Measurements from ENCODE around the gene GRPEL1. TPM values are rescaled to one million over a fixed set of nuclear protein-coding genes. Genes with fewer than 3 reads are reported as not detected.

The GRPEL1 gene
- total RNA-seq, 1 donor from 2014 or later = 21.0 TPM

DNA sequence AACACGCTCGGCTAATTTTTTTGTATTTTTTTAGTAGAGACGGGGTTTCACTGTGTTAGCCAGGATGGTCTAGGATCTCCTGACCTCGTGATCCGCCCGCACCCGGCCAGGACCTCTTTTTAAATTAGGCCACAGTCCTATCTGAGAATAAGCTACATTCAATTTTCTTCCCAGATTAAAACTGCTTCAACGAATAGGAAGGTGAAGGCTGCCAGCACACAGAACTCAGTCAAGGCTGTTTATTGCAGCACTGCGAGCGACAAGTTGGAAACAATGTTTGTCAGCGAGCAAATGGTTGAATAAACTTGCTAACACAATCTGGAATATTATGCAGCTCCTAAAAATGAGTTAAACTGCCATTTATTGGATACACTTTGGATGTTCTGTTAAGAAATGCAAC lies 1.9 kb downstream of the GRPEL1 start:
- H2AFZ ChIP-seq (replicated peaks) = no peak overlapping the region
- Mint-ChIP-seq H3K4me3 (peak overlapping the region; percentile 89), H3K4me1 (peaks cover 26% of the 10 kb centered on the region), H3K27ac (no peak overlapping the region), H3K27me3 (ENCODE audit: insufficient read depth, low read depth) (peaks cover 7% of the 10 kb centered on the region), H3K9me3 (no peaks in the 10 kb centered on the region), H3K36me3 (peaks cover 20% of the 10 kb centered on the region)
- TF ChIP-seq EZH2 (IDR thresholded peaks at IDR 0.05) (no peak), EZH2phosphoT487 (IDR thresholded peaks at IDR 0.05) (no peak)
- TF ChIP-seq, protein P1, sequence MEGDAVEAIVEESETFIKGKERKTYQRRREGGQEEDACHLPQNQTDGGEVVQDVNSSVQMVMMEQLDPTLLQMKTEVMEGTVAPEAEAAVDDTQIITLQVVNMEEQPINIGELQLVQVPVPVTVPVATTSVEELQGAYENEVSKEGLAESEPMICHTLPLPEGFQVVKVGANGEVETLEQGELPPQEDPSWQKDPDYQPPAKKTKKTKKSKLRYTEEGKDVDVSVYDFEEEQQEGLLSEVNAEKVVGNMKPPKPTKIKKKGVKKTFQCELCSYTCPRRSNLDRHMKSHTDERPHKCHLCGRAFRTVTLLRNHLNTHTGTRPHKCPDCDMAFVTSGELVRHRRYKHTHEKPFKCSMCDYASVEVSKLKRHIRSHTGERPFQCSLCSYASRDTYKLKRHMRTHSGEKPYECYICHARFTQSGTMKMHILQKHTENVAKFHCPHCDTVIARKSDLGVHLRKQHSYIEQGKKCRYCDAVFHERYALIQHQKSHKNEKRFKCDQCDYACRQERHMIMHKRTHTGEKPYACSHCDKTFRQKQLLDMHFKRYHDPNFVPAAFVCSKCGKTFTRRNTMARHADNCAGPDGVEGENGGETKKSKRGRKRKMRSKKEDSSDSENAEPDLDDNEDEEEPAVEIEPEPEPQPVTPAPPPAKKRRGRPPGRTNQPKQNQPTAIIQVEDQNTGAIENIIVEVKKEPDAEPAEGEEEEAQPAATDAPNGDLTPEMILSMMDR (IDR thresholded peaks at IDR 0.05) = no peak
- no peak overlapping the region for H3K9ac ChIP-seq
- H3K27me3 ChIP-seq = peaks cover 22% of the 10 kb centered on the region
- no peak overlapping the region for H3K4me2 ChIP-seq
- peaks cover 6% of the 10 kb centered on the region for H3K36me3 ChIP-seq
- no peak for DNase-seq (ENCODE audit: low spot score)
- peaks cover 8% of the 10 kb centered on the region for H3F3A ChIP-seq (ENCODE audit: low read depth)
- H3K79me2 ChIP-seq (ENCODE audit: low read depth) = peaks cover 42% of the 10 kb centered on the region
- H4K20me1 ChIP-seq (ENCODE audit: low read depth) = peaks cover 26% of the 10 kb centered on the region
- no peaks in the 10 kb centered on the region for H3K9me3 ChIP-seq (ENCODE audit: low read depth)
- no peak overlapping the region for H3K27ac ChIP-seq
- H3K4me1 ChIP-seq = peaks cover 10% of the 10 kb centered on the region
- no peak overlapping the region for H3K4me3 ChIP-seq

DNA sequence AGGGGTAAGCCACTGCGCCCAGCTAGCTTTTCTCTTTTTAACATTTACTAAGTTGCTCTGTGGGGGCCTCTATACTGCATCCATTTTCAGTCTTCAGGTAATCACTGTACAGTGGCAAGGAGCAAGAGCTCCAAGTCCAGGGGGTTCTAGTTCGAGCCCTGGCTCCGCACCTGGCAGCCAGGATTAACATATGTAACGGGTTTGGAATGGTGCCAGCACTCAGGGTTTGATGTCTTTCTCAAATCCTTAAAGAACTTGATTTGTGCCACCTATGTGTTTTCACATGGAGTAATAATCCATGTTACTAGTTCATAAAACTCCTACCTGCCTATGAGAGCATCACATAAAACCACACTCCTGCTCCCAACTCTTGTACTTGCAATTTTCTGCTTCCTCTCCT lies 4.5 kb downstream of the GRPEL1 start:
- no peak overlapping the region for H3K9ac ChIP-seq
- H3K27me3 ChIP-seq = no peaks in the 10 kb centered on the region
- Mint-ChIP-seq H3K36me3 (peaks cover 23% of the 10 kb centered on the region), H3K27ac (no peak overlapping the region), H3K9me3 (no peaks in the 10 kb centered on the region), H3K27me3 (ENCODE audit: insufficient read depth, low read depth) (peaks cover 3% of the 10 kb centered on the region), H3K4me1 (peaks cover 13% of the 10 kb centered on the region), H3K4me3 (no peak overlapping the region)
- peaks cover 6% of the 10 kb centered on the region for H3K36me3 ChIP-seq
- H2AFZ ChIP-seq (replicated peaks) = no peak overlapping the region
- no peak overlapping the region for H3K4me3 ChIP-seq
- H3K79me2 ChIP-seq (ENCODE audit: low read depth) = peaks cover 42% of the 10 kb centered on the region
- no peak for DNase-seq (ENCODE audit: low spot score)
- H3K27ac ChIP-seq = no peak overlapping the region
- H3K9me3 ChIP-seq (ENCODE audit: low read depth) = no peaks in the 10 kb centered on the region
- TF ChIP-seq EZH2phosphoT487 (IDR thresholded peaks at IDR 0.05) (no peak), EZH2 (IDR thresholded peaks at IDR 0.05) (no peak)
- TF ChIP-seq, protein P1 (IDR thresholded peaks at IDR 0.05) = no peak
- no peak overlapping the region for H3K4me2 ChIP-seq
- peaks cover 28% of the 10 kb centered on the region for H4K20me1 ChIP-seq (ENCODE audit: low read depth)
- peaks cover under 1% of the 10 kb centered on the region for H3F3A ChIP-seq (ENCODE audit: low read depth)
- H3K4me1 ChIP-seq = peaks cover 10% of the 10 kb centered on the region

DNA sequence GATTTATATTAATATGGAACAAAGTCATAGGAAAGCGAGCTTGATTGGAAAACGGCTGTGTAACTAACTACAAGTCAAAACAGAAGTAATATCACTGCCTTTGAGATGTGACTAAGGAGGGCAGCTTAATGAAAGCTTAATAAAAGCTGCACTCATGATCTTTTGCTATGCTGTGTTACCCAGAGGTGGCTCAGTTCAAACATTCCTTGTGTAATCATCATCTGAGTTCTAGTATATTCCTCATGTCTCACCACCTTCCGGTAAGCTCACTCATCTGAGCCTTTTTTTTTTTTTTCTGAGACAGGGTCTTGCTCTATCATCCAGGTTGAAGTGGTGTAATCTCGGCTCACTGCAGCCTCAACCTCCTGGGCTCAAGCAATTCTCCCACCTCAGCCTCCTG lies 5.0 kb downstream of the GRPEL1 start:
- no peak overlapping the region for H2AFZ ChIP-seq (replicated peaks)

More for the DNA sequence above, 5.0 kb downstream of the GRPEL1 start:
- no peaks in the 10 kb centered on the region for H3K27me3 ChIP-seq
- H3K27me3 Mint-ChIP-seq (ENCODE audit: insufficient read depth, low read depth) = peaks cover 2% of the 10 kb centered on the region
- peaks cover 28% of the 10 kb centered on the region for H4K20me1 ChIP-seq (ENCODE audit: low read depth)
- peaks cover 13% of the 10 kb centered on the region for H3K4me1 Mint-ChIP-seq
- H3K4me1 ChIP-seq = peaks cover 10% of the 10 kb centered on the region
- peaks cover 23% of the 10 kb centered on the region for H3K36me3 Mint-ChIP-seq
- no peak overlapping the region for H3K9ac ChIP-seq
- H3K9me3 ChIP-seq (ENCODE audit: low read depth) = no peaks in the 10 kb centered on the region
- H3K9me3 Mint-ChIP-seq = no peaks in the 10 kb centered on the region
- H3K4me3 ChIP-seq = no peak overlapping the region
- DNase-seq (ENCODE audit: low spot score) = no peak
- H3K27ac ChIP-seq = no peak overlapping the region
- no peak overlapping the region for H3K27ac Mint-ChIP-seq
- H3K79me2 ChIP-seq (ENCODE audit: low read depth) = peaks cover 42% of the 10 kb centered on the region
- peaks cover 6% of the 10 kb centered on the region for H3K36me3 ChIP-seq
- TF ChIP-seq EZH2phosphoT487 (IDR thresholded peaks at IDR 0.05) (no peak), EZH2 (IDR thresholded peaks at IDR 0.05) (no peak)
- TF ChIP-seq, protein P1 (IDR thresholded peaks at IDR 0.05) = no peak
- H3K4me3 Mint-ChIP-seq = no peak overlapping the region
- no peaks in the 10 kb centered on the region for H3F3A ChIP-seq (ENCODE audit: low read depth)
- H3K4me2 ChIP-seq = no peak overlapping the region
